Osteoblast (primary cell): ENCODE measurements around the gene FOXK1. TPM values are rescaled to one million over a fixed set of nuclear protein-coding genes. Genes with fewer than 3 reads are reported as not detected.

ENCODE experiments used
- DNase-seq: peaks from one replicate; pipeline ENCODE4 v3.0.0; 2011; ENCODE audit warnings: low spot score, mixed read lengths; ENCODE audit not compliant: insufficient read length; ENCODE audit errors: missing footprints
- H2AFZ ChIP-seq: 2 replicates; pipeline ENCODE4 v1.6.0; 2011; ENCODE audit warnings: mild to moderate bottlenecking, low read length
- H3K27ac ChIP-seq: 2 replicates; pipeline ENCODE4 v1.5.1; 2011; ENCODE audit warnings: mild to moderate bottlenecking, low read depth, low read length, moderate library complexity
- H3K27me3 ChIP-seq: 2 replicates; pipeline ENCODE4 v1.6.0; 2012; ENCODE audit warnings: mild to moderate bottlenecking, control low read depth, inconsistent platforms, low read length, moderate library complexity; ENCODE audit not compliant: insufficient read depth
- H3K36me3 ChIP-seq: 2 replicates; pipeline ENCODE4 v1.5.1; 2011; ENCODE audit warnings: mild to moderate bottlenecking, low read length, control low read depth, moderate library complexity; ENCODE audit not compliant: insufficient read depth
- H3K4me1 ChIP-seq: 2 replicates; pipeline ENCODE4 v1.5.1; 2011; ENCODE audit warnings: mild to moderate bottlenecking, low read length, control low read depth, moderate library complexity; ENCODE audit not compliant: insufficient read depth
- H3K4me2 ChIP-seq: 2 replicates; pipeline ENCODE4 v1.6.0; 2011; ENCODE audit warnings: mild to moderate bottlenecking, low read length; ENCODE audit not compliant: insufficient read depth
- H3K4me3 ChIP-seq: fragments of 200-600 bp; sonication (generic); 3 replicates; pipeline ENCODE4 v1.5.1; 2012; ENCODE audit warnings: mild to moderate bottlenecking, low read length, inconsistent platforms; ENCODE audit not compliant: insufficient read depth
- H3K79me2 ChIP-seq: 2 replicates; pipeline ENCODE4 v1.6.0; 2012; ENCODE audit warnings: mild to moderate bottlenecking, low read length, control low read depth, inconsistent platforms; ENCODE audit not compliant: insufficient read depth
- H3K9me3 ChIP-seq: 2 replicates; pipeline ENCODE4 v1.5.1; 2011; ENCODE audit warnings: low read depth, low read length, control low read depth
- H4K20me1 ChIP-seq: 2 replicates; pipeline ENCODE4 v1.6.0; 2012; ENCODE audit warnings: mild to moderate bottlenecking, low read length, control low read depth; ENCODE audit not compliant: insufficient read depth
- CTCF ChIP-seq: IDR thresholded peaks from 2 replicates; pipeline ENCODE4 v1.5.1; 2011; ENCODE audit warnings: mild to moderate bottlenecking, low read depth, low read length, moderate library complexity; ENCODE audit errors: extremely low read depth
- total RNA-seq: library from RNA; depleted of rRNA; stranded (reverse); fragments of >200 nt; gene quantifications from 2 replicates; pipeline ENCODE4 v1.2.3, GENCODE V29; 2012

The FOXK1 gene
- total RNA-seq, 1 donor: 31.8 TPM

GRCh38 chr7:4655311-4655710 is 26.8 kb upstream of the FOXK1 start:
- Histone ChIP-seq H3K79me2 (no peaks in the 10 kb centered on the region), H3K4me2 (no peak overlapping the region), H3K4me1 (no peaks in the 10 kb centered on the region), H3K27ac (no peak overlapping the region), H2AFZ (no peak overlapping the region), H3K4me3 (no peak overlapping the region), H3K9me3 (peaks cover 2% of the 10 kb centered on the region), H3K27me3 (no peaks in the 10 kb centered on the region), H4K20me1 (no peaks in the 10 kb centered on the region), H3K36me3 (no peaks in the 10 kb centered on the region)
- no peak for DNase-seq
- no peak for TF ChIP-seq CTCF

GRCh38 chr7:4655896-4656295 is 26.2 kb upstream of the FOXK1 start:
- H4K20me1 ChIP-seq: no peaks in the 10 kb centered on the region
- DNase-seq: no peak
- H3K27ac ChIP-seq: no peak overlapping the region
- no peaks in the 10 kb centered on the region for H3K27me3 ChIP-seq
- no peak for TF ChIP-seq CTCF
- no peak overlapping the region for H2AFZ ChIP-seq
- H3K4me3 ChIP-seq: no peak overlapping the region
- no peaks in the 10 kb centered on the region for H3K4me1 ChIP-seq
- H3K9me3 ChIP-seq: peaks cover 2% of the 10 kb centered on the region
- no peaks in the 10 kb centered on the region for H3K36me3 ChIP-seq
- no peaks in the 10 kb centered on the region for H3K79me2 ChIP-seq
- H3K4me2 ChIP-seq: no peak overlapping the region

- no peak overlapping the region for H3K4me3 ChIP-seq
- H3K4me2 ChIP-seq: no peak overlapping the region
- H2AFZ ChIP-seq: no peak overlapping the region
- H3K27ac ChIP-seq: no peak overlapping the region
- H3K9me3 ChIP-seq: peaks cover 2% of the 10 kb centered on the region
- no peak for TF ChIP-seq CTCF
- no peak for DNase-seq
- no peaks in the 10 kb centered on the region for H3K27me3 ChIP-seq
- peaks cover 2% of the 10 kb centered on the region for H3K4me1 ChIP-seq
- no peaks in the 10 kb centered on the region for H3K36me3 ChIP-seq
- no peaks in the 10 kb centered on the region for H3K79me2 ChIP-seq
- H4K20me1 ChIP-seq: no peaks in the 10 kb centered on the region
These were observed 24.3 kb upstream of the FOXK1 start for GRCh38 chr7:4657640-4658417.

GRCh38 chr7:4659551-4660286 is 22.4 kb upstream of the FOXK1 start:
- H3K9me3 ChIP-seq: peaks cover 2% of the 10 kb centered on the region
- H3K27me3 ChIP-seq: no peaks in the 10 kb centered on the region
- H3K36me3 ChIP-seq: no peaks in the 10 kb centered on the region
- peaks cover 4% of the 10 kb centered on the region for H3K4me1 ChIP-seq
- no peaks in the 10 kb centered on the region for H4K20me1 ChIP-seq
- DNase-seq: no peak
- no peak overlapping the region for H3K27ac ChIP-seq
- no peak overlapping the region for H3K4me2 ChIP-seq
- TF ChIP-seq CTCF: peak; percentile 26
- no peaks in the 10 kb centered on the region for H3K79me2 ChIP-seq
- H3K4me3 ChIP-seq: no peak overlapping the region
- H2AFZ ChIP-seq: no peak overlapping the region
